Caco-2 (cell line): ENCODE results near the gene AKAP7. TPM values are rescaled to one million over a fixed set of nuclear protein-coding genes. Genes with fewer than 3 reads are reported as not detected.

Source experiments
- BruUV-seq: library from RNA; stranded (reverse); fragments of 400-500 nt; replicated peaks from 2 replicates; lab custom pipeline; 2021; lab: Mats Ljungman, UMichigan
- CTCF ChIA-PET: fragments of 300-600 bp; sonication (Branson Sonifier 250); formaldehyde crosslinking; loops from one replicate; lab custom pipeline; 2022; ENCODE audit warnings: antibody characterized with exemption; lab: Charles Lee
- POLR2A ChIA-PET: fragments of 300-600 bp; sonication (Branson Sonifier 250); formaldehyde crosslinking; loops from one replicate; lab custom pipeline; 2022; ENCODE audit warnings: antibody characterized with exemption; lab: Charles Lee
- DNase-seq, 2 experiments: peaks; one replicate each; pipeline versions ENCODE4 v3.0.0 to v3.0.0-alpha.2; 2020 to 2022
- H3K27me3 ChIP-seq: replicated peaks from 2 replicates; pipeline ENCODE4 v1.6.0; 2011; ENCODE audit warnings: low read length; ENCODE audit not compliant: control insufficient read depth, insufficient read depth
- H3K36me3 ChIP-seq: 2 replicates; pipeline ENCODE4 v1.5.1; 2011; ENCODE audit warnings: low read length; ENCODE audit not compliant: control insufficient read depth, insufficient read depth
- H3K4me1 ChIP-seq: fragments of 250-450 bp; sonication (Bioruptor Pico); 2 replicates; pipeline ENCODE4 v1.5.1; 2020; ENCODE audit warnings: mild to moderate bottlenecking
- H3K4me3 ChIP-seq: 2 replicates; pipeline ENCODE4 v1.5.1; 2011; ENCODE audit warnings: low read depth, mild to moderate bottlenecking, control low read depth, low read length
- H3K9me3 ChIP-seq: fragments of 250-450 bp; sonication (Bioruptor Pico); 2 replicates; pipeline ENCODE4 v1.5.1; 2020; ENCODE audit warnings: mild to moderate bottlenecking, moderate library complexity
- H3K27ac Mint-ChIP-seq: one replicate; pipeline ENCODE4 v1.8.0; 2022; ENCODE audit warnings: mixed read lengths; ENCODE audit not compliant: unreplicated experiment
- H3K27me3 Mint-ChIP-seq: one replicate; pipeline ENCODE4 v1.8.0; 2022; ENCODE audit warnings: mixed read lengths; ENCODE audit not compliant: insufficient read depth, unreplicated experiment
- H3K36me3 Mint-ChIP-seq: one replicate; pipeline ENCODE4 v1.8.0; 2022; ENCODE audit warnings: mild to moderate bottlenecking, mixed read lengths; ENCODE audit not compliant: insufficient read depth, unreplicated experiment
- H3K4me1 Mint-ChIP-seq: one replicate; pipeline ENCODE4 v1.8.0; 2022; ENCODE audit warnings: low read depth, mixed read lengths; ENCODE audit not compliant: unreplicated experiment
- H3K4me3 Mint-ChIP-seq: one replicate; pipeline ENCODE4 v1.8.0; 2022; ENCODE audit warnings: mild to moderate bottlenecking, moderate library complexity, mixed read lengths; ENCODE audit not compliant: unreplicated experiment
- H3K9me3 Mint-ChIP-seq: one replicate; pipeline ENCODE4 v1.8.0; 2022; ENCODE audit warnings: mixed read lengths; ENCODE audit not compliant: unreplicated experiment
- CTCF ChIP-seq, 2 experiments: fragments of 200-600 bp in 1 of 2; IDR thresholded peaks; 1 replicate in 1 of 2; 2 replicates in 1 of 2; pipeline versions ENCODE4 v1.5.1 to v1.8.0; 2011 to 2022; ENCODE audit warnings: antibody characterized with exemption in 1 of 2, control low read depth in 1 of 2, inconsistent platforms in 1 of 2, low read depth in 1 of 2, low read length in 1 of 2, mild to moderate bottlenecking in 1 of 2, moderate library complexity in 1 of 2; ENCODE audit not compliant: insufficient read depth in 1 of 2, severe bottlenecking in 1 of 2, unreplicated experiment in 1 of 2
- intact Hi-C: fragments of 100-400 bp; cut with micrococcal nuclease; formaldehyde crosslinking; loops from one replicate; pipeline ENCODE4 v1.10.0; 2022; ENCODE audit not compliant: unreplicated experiment
- total RNA-seq: library from RNA; stranded (reverse); gene quantifications from 2 replicates; pipeline ENCODE4 v1.2.3, GENCODE V29; 2022

The AKAP7 gene
- total RNA-seq, 1 experiment from 2014 or later, result 5.6 TPM

GRCh38 chr6:131262060-131262459 is 126.8 kb downstream of the AKAP7 start:
- no peaks in the 10 kb centered on the region for H3K27me3 Mint-ChIP-seq
- ChIA-PET CTCF (no interaction called here), POLR2A (no interaction called here)

DNA sequence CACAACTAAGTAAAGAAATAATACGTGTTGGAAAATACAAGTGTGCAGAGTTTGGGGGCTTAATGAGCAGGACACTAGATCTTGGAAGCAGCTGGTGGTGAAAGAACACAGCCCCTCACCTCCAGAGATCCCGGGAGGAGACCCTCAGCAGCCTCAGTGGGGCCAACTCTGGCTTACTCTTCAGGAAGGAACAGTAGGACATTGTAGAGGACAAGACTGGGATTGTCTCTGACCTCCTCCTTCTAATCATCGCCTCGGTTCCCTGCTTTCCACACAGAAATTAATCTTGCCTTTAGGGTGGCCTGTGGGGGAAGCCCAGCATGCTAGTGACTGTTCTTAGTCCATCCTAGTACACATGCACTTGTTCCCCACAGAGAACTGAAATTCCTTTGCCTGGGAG is 130.7 kb downstream of the AKAP7 start:
- no peaks in the 10 kb centered on the region for H3K9me3 Mint-ChIP-seq
- Histone ChIP-seq H3K36me3 (no peaks in the 10 kb centered on the region), H3K4me3 (no peak overlapping the region), H3K4me1 (no peaks in the 10 kb centered on the region), H3K27me3 (no peaks in the 10 kb centered on the region), H3K9me3 (no peaks in the 10 kb centered on the region)
- POLR2A ChIA-PET, result no interaction called here
- H3K4me1 Mint-ChIP-seq, result no peaks in the 10 kb centered on the region
- no peaks in the 10 kb centered on the region for H3K27me3 Mint-ChIP-seq
- DNase-seq, result no peak
- no peak overlapping the region for H3K4me3 Mint-ChIP-seq
- BruUV-seq, result no TSS peak
- TF ChIP-seq CTCF (IDR thresholded peaks at IDR 0.05; ENCODE audit: insufficient read depth in 1 of 2, low read depth in 1 of 2, low read length in 1 of 2, severe bottlenecking in 1 of 2, unreplicated experiment in 1 of 2), result no peak
- H3K27ac Mint-ChIP-seq, result no peak overlapping the region
- no peaks in the 10 kb centered on the region for H3K36me3 Mint-ChIP-seq
- CTCF ChIA-PET, result no interaction called here
- intact Hi-C loops, result no loop called here

More at GRCh38 chr6:131262060-131262459, 126.8 kb downstream of the AKAP7 start:
- 0 out of 2 replicates have a peak, but pooled peaks cover 10% of the 10 kb centered on the region for H3K4me1 ChIP-seq
- no peaks in the 10 kb centered on the region for H3K27me3 ChIP-seq
- H3K4me3 Mint-ChIP-seq, result no peak overlapping the region
- no TSS peak for BruUV-seq
- peaks cover 6% of the 10 kb centered on the region for H3K4me1 Mint-ChIP-seq
- intact Hi-C loops, result no loop called here
- no peak overlapping the region for H3K4me3 ChIP-seq
- no peak overlapping the region for H3K27ac Mint-ChIP-seq
- TF ChIP-seq CTCF (IDR thresholded peaks at IDR 0.05; ENCODE audit: insufficient read depth in 1 of 2, low read depth in 1 of 2, low read length in 1 of 2, severe bottlenecking in 1 of 2, unreplicated experiment in 1 of 2), result no peak
- no peaks in the 10 kb centered on the region for H3K36me3 ChIP-seq
- H3K9me3 ChIP-seq, result peaks cover 5% of the 10 kb centered on the region; the same call in 1 of the 2 replicates
- H3K36me3 Mint-ChIP-seq, result no peaks in the 10 kb centered on the region
- no peaks in the 10 kb centered on the region for H3K9me3 Mint-ChIP-seq
- DNase-seq, result peak in 1 of 2 experiments; percentile 13

- no peaks in the 10 kb centered on the region for H3K9me3 Mint-ChIP-seq
These were observed 133.0 kb downstream of the AKAP7 start for GRCh38 chr6:131268303-131268702.

More at GRCh38 chr6:131268303-131268702, 133.0 kb downstream of the AKAP7 start:
- no peak overlapping the region for H3K27ac Mint-ChIP-seq
- Histone ChIP-seq H3K9me3 (no peaks in the 10 kb centered on the region), H3K4me1 (no peaks in the 10 kb centered on the region), H3K36me3 (no peaks in the 10 kb centered on the region), H3K27me3 (no peaks in the 10 kb centered on the region), H3K4me3 (no peak overlapping the region)
- ChIA-PET CTCF (no interaction called here), POLR2A (no interaction called here)
- intact Hi-C loops, result no loop called here
- H3K27me3 Mint-ChIP-seq, result no peaks in the 10 kb centered on the region
- H3K36me3 Mint-ChIP-seq, result no peaks in the 10 kb centered on the region
- DNase-seq, result no peak
- no peaks in the 10 kb centered on the region for H3K4me1 Mint-ChIP-seq
- H3K4me3 Mint-ChIP-seq, result no peak overlapping the region
- no TSS peak for BruUV-seq
- TF ChIP-seq CTCF (IDR thresholded peaks at IDR 0.05; ENCODE audit: insufficient read depth in 1 of 2, low read depth in 1 of 2, low read length in 1 of 2, severe bottlenecking in 1 of 2, unreplicated experiment in 1 of 2), result no peak
